H9 (cell line): ENCODE measurements around the gene NHLRC4. TPM values are rescaled to one million over a fixed set of nuclear protein-coding genes. Genes with fewer than 3 reads are reported as not detected.
A peak's percentile ranks its signal among the peaks of the same experiment; 100 is the strongest.

Experiments used
- DNase-seq: peaks from one replicate; pipeline ENCODE4 v3.0.0-alpha.2; 2017
- H2AFZ ChIP-seq: one replicate; pipeline ENCODE4 v1.6.1; 2013; ENCODE audit warnings: mild to moderate bottlenecking, low read length, control low read depth, moderate library complexity
- H2AK5ac ChIP-seq: 2 replicates; pipeline ENCODE4 v1.6.1; 2013; ENCODE audit warnings: low read length, control low read depth, mixed read lengths; ENCODE audit not compliant: insufficient read length
- H2BK120ac ChIP-seq: one replicate; pipeline ENCODE4 v1.6.1; 2013; ENCODE audit warnings: low read depth, mild to moderate bottlenecking, low read length, control low read depth, inconsistent platforms; ENCODE audit not compliant: poor library complexity, severe bottlenecking
- H2BK12ac ChIP-seq: 2 replicates; pipeline ENCODE4 v1.6.1; 2013; ENCODE audit warnings: low read length, control low read depth, mixed read lengths, low read depth; ENCODE audit not compliant: insufficient read length
- H2BK15ac ChIP-seq: 2 replicates; pipeline ENCODE4 v1.6.1; 2013; ENCODE audit warnings: low read depth, low read length, control low read depth
- H2BK20ac ChIP-seq: one replicate; pipeline ENCODE4 v1.6.1; 2013; ENCODE audit warnings: low read depth, mild to moderate bottlenecking, low read length, control low read depth, inconsistent platforms; ENCODE audit not compliant: poor library complexity, severe bottlenecking
- H2BK5ac ChIP-seq: 2 replicates; pipeline ENCODE4 v1.6.1; 2013; ENCODE audit warnings: low read length, control low read depth, mixed read lengths; ENCODE audit not compliant: insufficient read length
- H3K14ac ChIP-seq: 2 replicates; pipeline ENCODE4 v1.6.1; 2013; ENCODE audit warnings: low read length, control low read depth; ENCODE audit not compliant: insufficient read depth
- H3K18ac ChIP-seq: 2 replicates; pipeline ENCODE4 v1.6.1; 2013; ENCODE audit warnings: low read depth, mild to moderate bottlenecking, mixed read lengths, low read length, control low read depth; ENCODE audit not compliant: insufficient read length
- H3K23ac ChIP-seq: 2 replicates; pipeline ENCODE4 v1.6.1; 2013; ENCODE audit warnings: low read length, control low read depth, mixed read lengths, low read depth; ENCODE audit not compliant: insufficient read length
- H3K23me2 ChIP-seq: 2 replicates; pipeline ENCODE4 v1.6.1; 2013; ENCODE audit warnings: low read depth, mild to moderate bottlenecking, mixed read lengths, low read length, control low read depth; ENCODE audit not compliant: insufficient read length, poor library complexity, severe bottlenecking
- H3K27ac ChIP-seq: 2 replicates; pipeline ENCODE4 v1.5.1; 2013; ENCODE audit warnings: low read length, control low read depth, mixed read lengths, low read depth; ENCODE audit not compliant: insufficient read length
- H3K27me3 ChIP-seq: 2 replicates; pipeline ENCODE4 v1.6.1; 2013; ENCODE audit warnings: low read length, control low read depth, inconsistent platforms; ENCODE audit not compliant: insufficient read depth
- H3K4ac ChIP-seq: 2 replicates; pipeline ENCODE4 v1.6.1; 2013; ENCODE audit warnings: low read depth, mild to moderate bottlenecking, control low read depth, inconsistent platforms, low read length, moderate library complexity
- H3K4me1 ChIP-seq: 2 replicates; pipeline ENCODE4 v1.6.1; 2013; ENCODE audit warnings: low read length, control low read depth, inconsistent platforms; ENCODE audit not compliant: insufficient read depth
- H3K4me2 ChIP-seq: 2 replicates; pipeline ENCODE4 v1.6.1; 2013; ENCODE audit warnings: low read length, control low read depth, mixed read lengths; ENCODE audit not compliant: insufficient read length, insufficient read depth
- H3K56ac ChIP-seq: 2 replicates; pipeline ENCODE4 v1.6.1; 2013; ENCODE audit warnings: low read depth, mild to moderate bottlenecking, mixed read lengths, low read length, control low read depth; ENCODE audit not compliant: insufficient read length
- H3K79me1 ChIP-seq: 2 replicates; pipeline ENCODE4 v1.6.1; 2013; ENCODE audit warnings: low read depth, mild to moderate bottlenecking, moderate library complexity, low read length, control low read depth, inconsistent platforms; ENCODE audit not compliant: insufficient read depth, poor library complexity, severe bottlenecking
- H3K79me2 ChIP-seq: 2 replicates; pipeline ENCODE4 v1.6.1; 2013; ENCODE audit warnings: low read length, control low read depth, inconsistent platforms; ENCODE audit not compliant: insufficient read depth
- H3K9ac ChIP-seq: 2 replicates; pipeline ENCODE4 v1.6.1; 2013; ENCODE audit warnings: low read length, control low read depth, mixed read lengths; ENCODE audit not compliant: insufficient read length; ENCODE audit errors: extremely low read depth
- H3K9me3 ChIP-seq: one replicate; pipeline ENCODE4 v1.6.1; 2013; ENCODE audit warnings: low read depth, low read length, inconsistent platforms; ENCODE audit not compliant: control insufficient read depth
- H3T11ph ChIP-seq: one replicate; pipeline ENCODE4 v1.6.1; 2013; ENCODE audit warnings: mild to moderate bottlenecking, low read length, control low read depth, inconsistent platforms
- H4K20me1 ChIP-seq: one replicate; pipeline ENCODE4 v1.6.1; 2013; ENCODE audit not compliant: control insufficient read depth, insufficient read length, insufficient read depth
- H4K5ac ChIP-seq: 2 replicates; pipeline ENCODE4 v1.6.1; 2013; ENCODE audit warnings: low read depth, mild to moderate bottlenecking, mixed read lengths, low read length, control low read depth; ENCODE audit not compliant: insufficient read length
- H4K8ac ChIP-seq: replicated peaks from 2 replicates; pipeline ENCODE4 v1.6.1; 2013; ENCODE audit warnings: low read length, control low read depth, mixed read lengths, low read depth; ENCODE audit not compliant: insufficient read length
- H4K91ac ChIP-seq: 2 replicates; pipeline ENCODE4 v1.6.1; 2013; ENCODE audit warnings: low read depth, mild to moderate bottlenecking, moderate library complexity, mixed read lengths, low read length, control low read depth; ENCODE audit not compliant: insufficient read length
- H3K27ac Mint-ChIP-seq, 3 experiments: 2 replicates in 2 of 3; 3 replicates in 1 of 3; pipeline ENCODE4 v1.8.0; 2020 to 2021; ENCODE audit warnings: mixed read lengths in 3 of 3, mild to moderate bottlenecking in 1 of 3, moderate library complexity in 1 of 3
- H3K27me3 Mint-ChIP-seq: 2 replicates; pipeline ENCODE4 v1.8.0; 2021; ENCODE audit warnings: low read depth, mild to moderate bottlenecking, moderate library complexity, mixed read lengths
- H3K36me3 Mint-ChIP-seq, 3 experiments: 2 replicates in 2 of 3; 3 replicates in 1 of 3; pipeline ENCODE4 v1.8.0; 2020 to 2021; ENCODE audit warnings: low read depth in 3 of 3, mixed read lengths in 3 of 3; ENCODE audit not compliant: insufficient read depth in 1 of 3
- H3K4me1 Mint-ChIP-seq, 2 experiments: 2 replicates each; pipeline ENCODE4 v1.8.0; 2020; ENCODE audit warnings: mixed read lengths in 2 of 2
- H3K4me3 Mint-ChIP-seq, 2 experiments: 2 replicates in 1 of 2; 3 replicates in 1 of 2; pipeline ENCODE4 v1.8.0; 2020 to 2021; ENCODE audit warnings: mild to moderate bottlenecking in 2 of 2, mixed read lengths in 2 of 2, moderate library complexity in 1 of 2
- H3K9me3 Mint-ChIP-seq, 2 experiments: 2 replicates in 1 of 2; 3 replicates in 1 of 2; pipeline ENCODE4 v1.8.0; 2020; ENCODE audit warnings: mild to moderate bottlenecking in 2 of 2, mixed read lengths in 2 of 2, moderate library complexity in 1 of 2
- CTCF ChIP-seq: fragments of 200-600 bp; sonication (generic); conservative IDR thresholded peaks from 3 replicates; pipeline ENCODE4 v1.8.0; 2021; ENCODE audit warnings: antibody characterized with exemption, mild to moderate bottlenecking
- WGBS: extraction: QIAGEN DNeasy Blood & Tissue Kit; methylation state at CpG from one replicate; pipeline ENCODE4 v1.1.7; 2013; ENCODE audit warnings: missing lambda C conversion rate, low lambda C conversion rate, mixed read lengths; ENCODE audit not compliant: insufficient read length; ENCODE audit errors: extremely low coverage; 5-methylcytosine and 5-hydroxymethylcytosine counted together
- total RNA-seq: library from RNA; stranded (reverse); gene quantifications from 2 replicates; pipeline ENCODE4 v1.2.1, GENCODE V29; 2021

NHLRC4 gene
- total RNA-seq, 1 experiment from 2014 or later = 0.42 TPM

DNA sequence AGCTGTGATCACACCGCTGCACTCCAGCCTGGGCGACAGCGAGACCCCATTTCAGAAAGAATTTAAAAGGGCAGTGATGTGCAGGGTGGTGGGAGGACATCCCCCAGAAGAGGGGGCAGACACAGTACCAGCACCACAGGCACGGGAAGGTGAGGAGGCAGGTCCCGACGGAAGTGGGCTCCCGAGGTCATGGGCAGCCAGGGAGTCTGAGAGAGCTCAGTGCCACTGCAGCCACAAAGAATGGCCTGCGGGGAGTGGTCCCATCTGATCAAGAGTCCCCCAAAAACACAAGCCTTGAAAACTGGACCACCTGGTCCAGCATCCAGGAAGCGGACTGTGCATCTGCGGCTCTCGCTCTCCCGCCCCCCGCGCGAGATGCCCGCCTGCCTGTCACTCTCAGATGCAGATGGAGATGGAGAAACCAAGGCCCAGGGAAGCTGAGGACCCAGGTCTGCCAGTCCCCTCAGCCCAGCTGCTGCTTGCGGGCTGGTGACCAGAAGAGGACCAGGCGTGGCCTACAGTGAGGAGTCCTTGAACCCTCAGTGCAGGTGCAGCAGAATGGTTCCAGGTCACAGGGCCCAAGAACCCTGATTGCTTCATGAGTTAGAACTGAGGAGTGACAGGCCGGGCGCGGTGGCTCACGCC is 43.6 kb upstream of the NHLRC4 start:
- Histone ChIP-seq H3K56ac (no peak overlapping the region), H2BK15ac (no peak overlapping the region), H3K79me2 (no peaks in the 10 kb centered on the region; the same call in 1 of the 2 replicates), H3K79me1 (no peaks in the 10 kb centered on the region), H4K5ac (no peak overlapping the region), H3K27me3 (no peaks in the 10 kb centered on the region), H4K8ac (no peak overlapping the region), H3K9me3 (no peaks in the 10 kb centered on the region), H3K9ac (no peak overlapping the region), H3K27ac (no peak overlapping the region), H3K14ac (no peak overlapping the region), H3T11ph (no peak overlapping the region), H2BK120ac (no peak overlapping the region), H3K4me1 (no peaks in the 10 kb centered on the region), H2BK5ac (no peak overlapping the region), H2BK20ac (no peak overlapping the region), H2AK5ac (no peak overlapping the region), H2BK12ac (no peak overlapping the region), H3K23me2 (peaks cover 6% of the 10 kb centered on the region), H3K4ac (no peak overlapping the region), H2AFZ (no peak overlapping the region), H3K18ac (no peak overlapping the region), H4K91ac (no peak overlapping the region), H4K20me1 (no peaks in the 10 kb centered on the region), H3K4me2 (no peak overlapping the region), H3K23ac (no peak overlapping the region)
- H3K27ac Mint-ChIP-seq = peak overlapping the region in 1 of 3 experiments; percentile 67; a peak in 3 of 7 replicates
- H3K36me3 Mint-ChIP-seq = peaks cover 0 to 16% (median 13%) of the 10 kb centered on the region in 3 experiments; a peak in 5 of 7 replicates
- peaks cover 7 to 8% of the 10 kb centered on the region in 2 experiments for H3K4me1 Mint-ChIP-seq
- H3K9me3 Mint-ChIP-seq = no peaks in the 10 kb centered on the region
- no CpG with 5 or more reads among the region's 22 CpGs for WGBS
- DNase-seq = no peak
- TF ChIP-seq CTCF = no peak
- no peaks in the 10 kb centered on the region; the same call in 1 of the 2 replicates for H3K27me3 Mint-ChIP-seq
- no peak overlapping the region for H3K4me3 Mint-ChIP-seq
